Coronary artery (tissue), 2 donors: ENCODE data around the gene ATF7IP2.
"Not testable (repeated sequence)": the region's sequence is repeated elsewhere in the genome, so short reads cannot be mapped to it uniquely, and the experiment has no call there.

Source experiments
- DNase-seq: peaks from one replicate; pipeline ENCODE4 v3.0.0-alpha.2; 2017; ENCODE audit warnings: low spot score
- H3K27ac ChIP-seq, 2 donors: fragments of 200-600 bp; sonication (generic); one replicate each; pipeline ENCODE4 v1.5.1; 2016 to 2019
- H3K4me3 ChIP-seq: fragments of 200-600 bp; sonication (generic); 2 replicates; pipeline ENCODE4 v1.5.1; 2016; ENCODE audit warnings: mild to moderate bottlenecking, moderate library complexity
- TF ChIP-seq, protein P1 (sequence below): fragments of 200-600 bp; sonication (generic); IDR thresholded peaks from one replicate; pipeline ENCODE4 v1.5.1; 2019; ENCODE audit warnings: antibody characterized with exemption

Gene ATF7IP2

DNA sequence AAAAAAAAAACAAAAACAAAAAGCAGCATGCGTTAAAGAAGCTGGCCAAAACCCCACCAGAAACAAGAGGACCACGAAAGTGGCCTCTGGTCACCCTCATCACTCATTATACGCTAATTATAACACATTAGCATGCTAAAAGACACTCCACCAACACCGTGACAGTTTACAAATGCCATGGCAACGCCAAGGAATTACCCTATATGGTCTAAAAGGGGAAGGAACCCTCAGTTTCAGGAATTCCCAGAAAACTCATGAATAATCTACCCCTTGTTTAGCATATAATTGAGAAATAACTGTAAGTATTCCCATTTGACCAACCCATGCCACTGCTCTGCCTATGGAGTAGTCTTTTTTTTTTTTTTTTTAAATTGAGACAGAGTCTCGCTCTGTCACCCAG, 116.9 kb downstream of the ATF7IP2 start:
- no peak for DNase-seq
- Histone ChIP-seq H3K4me3 (no peak overlapping the region), H3K27ac (no peak overlapping the region)
- TF ChIP-seq, protein P1, sequence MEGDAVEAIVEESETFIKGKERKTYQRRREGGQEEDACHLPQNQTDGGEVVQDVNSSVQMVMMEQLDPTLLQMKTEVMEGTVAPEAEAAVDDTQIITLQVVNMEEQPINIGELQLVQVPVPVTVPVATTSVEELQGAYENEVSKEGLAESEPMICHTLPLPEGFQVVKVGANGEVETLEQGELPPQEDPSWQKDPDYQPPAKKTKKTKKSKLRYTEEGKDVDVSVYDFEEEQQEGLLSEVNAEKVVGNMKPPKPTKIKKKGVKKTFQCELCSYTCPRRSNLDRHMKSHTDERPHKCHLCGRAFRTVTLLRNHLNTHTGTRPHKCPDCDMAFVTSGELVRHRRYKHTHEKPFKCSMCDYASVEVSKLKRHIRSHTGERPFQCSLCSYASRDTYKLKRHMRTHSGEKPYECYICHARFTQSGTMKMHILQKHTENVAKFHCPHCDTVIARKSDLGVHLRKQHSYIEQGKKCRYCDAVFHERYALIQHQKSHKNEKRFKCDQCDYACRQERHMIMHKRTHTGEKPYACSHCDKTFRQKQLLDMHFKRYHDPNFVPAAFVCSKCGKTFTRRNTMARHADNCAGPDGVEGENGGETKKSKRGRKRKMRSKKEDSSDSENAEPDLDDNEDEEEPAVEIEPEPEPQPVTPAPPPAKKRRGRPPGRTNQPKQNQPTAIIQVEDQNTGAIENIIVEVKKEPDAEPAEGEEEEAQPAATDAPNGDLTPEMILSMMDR = no peak

DNA sequence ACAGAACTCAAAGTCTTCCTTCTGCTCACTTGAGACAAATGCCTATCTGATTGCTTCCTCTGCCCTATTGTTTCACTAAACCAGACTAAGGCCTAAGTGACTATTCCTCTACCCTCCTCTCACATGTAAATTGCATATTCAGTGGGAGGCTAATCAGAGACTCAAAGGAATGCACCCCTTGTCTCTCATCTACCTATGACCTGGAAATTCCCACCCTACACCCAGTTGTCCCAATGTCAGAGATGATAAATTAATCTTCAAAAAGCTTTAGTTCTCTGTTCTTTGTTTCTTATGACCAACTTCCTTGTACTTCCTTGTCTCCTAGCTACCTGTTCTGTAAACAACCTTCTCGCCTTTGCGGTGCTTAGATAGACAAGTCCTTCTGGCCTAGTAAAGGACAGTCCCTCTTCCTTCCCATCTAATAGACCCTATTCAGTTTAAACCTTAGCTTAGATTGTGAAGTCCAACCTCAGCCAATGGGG, 118.6 kb downstream of the ATF7IP2 start:
- no peak overlapping the region for H3K4me3 ChIP-seq
- no peak overlapping the region for H3K27ac ChIP-seq
- DNase-seq = no peak
- TF ChIP-seq, protein P1 = no peak

DNA sequence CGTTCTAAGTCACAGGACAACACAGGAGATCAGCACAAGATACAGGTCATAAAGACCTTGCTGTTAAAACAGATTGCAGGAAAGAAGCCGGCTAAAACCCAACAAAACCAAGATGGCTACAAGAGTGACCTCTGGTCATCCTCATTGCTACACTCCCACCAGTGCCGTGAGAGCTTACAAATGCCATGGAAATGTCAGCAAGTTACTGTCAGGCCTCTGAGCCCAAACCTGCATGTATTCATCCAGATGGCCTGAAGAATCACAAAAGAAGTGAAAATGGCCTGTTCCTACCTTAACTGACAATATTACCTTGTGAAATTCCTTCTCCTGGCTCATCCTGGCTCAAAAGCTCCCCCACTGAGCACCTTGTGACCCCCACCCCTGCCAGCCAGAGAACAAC, 119.4 kb downstream of the ATF7IP2 start:
- H3K4me3 ChIP-seq, H3K27ac ChIP-seq: not testable (repeated sequence)

DNA sequence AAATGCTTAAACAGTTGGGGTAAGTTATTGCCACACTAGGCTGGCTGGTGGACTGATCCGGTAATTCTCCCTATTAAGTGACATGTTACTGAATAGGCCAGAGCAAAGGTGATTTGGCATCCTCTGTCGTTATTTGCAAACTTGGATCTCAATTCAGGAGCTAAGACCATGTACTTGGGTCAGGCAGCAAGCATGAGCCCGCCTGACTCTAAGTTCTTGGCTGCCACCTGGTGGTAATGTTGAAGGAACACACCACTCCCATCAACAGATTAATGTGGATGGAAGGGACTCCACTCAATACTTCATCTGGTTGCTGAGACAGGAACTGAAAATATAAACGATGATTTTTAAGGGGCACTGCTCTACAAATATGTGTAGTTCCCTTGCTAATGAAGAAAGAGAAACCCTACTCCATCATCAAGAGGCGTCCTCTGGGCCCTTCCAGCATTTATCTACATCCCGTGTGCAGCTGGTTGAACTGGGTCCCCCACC, 123.7 kb downstream of the ATF7IP2 start:
- TF ChIP-seq, protein P1 = peak; percentile 52
- H3K27ac ChIP-seq = no peak overlapping the region
- no peak for DNase-seq
- no peak overlapping the region for H3K4me3 ChIP-seq

More for the DNA sequence above, 119.4 kb downstream of the ATF7IP2 start:
- not testable (repeated sequence) for DNase-seq

DNA sequence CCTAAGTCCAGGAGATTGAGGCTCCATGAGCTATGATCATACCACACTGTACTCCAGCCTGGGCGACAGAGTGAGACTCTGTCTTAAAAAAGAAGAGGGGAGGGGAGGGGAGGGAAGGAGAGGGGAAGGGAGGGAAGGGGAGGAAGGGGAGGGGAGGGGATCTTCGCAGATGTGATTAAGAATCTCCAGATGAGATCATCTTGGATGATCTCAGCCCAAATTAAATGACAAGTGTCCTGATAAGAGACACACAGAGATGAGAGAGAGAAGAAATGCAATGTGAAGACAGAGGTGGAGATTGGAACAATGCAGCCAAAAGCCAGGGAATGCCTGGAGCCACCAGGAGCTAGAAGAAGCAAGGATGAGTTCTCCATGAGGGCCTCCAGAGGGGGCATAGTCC, 124.4 kb downstream of the ATF7IP2 start:
- H3K4me3 ChIP-seq = no peak overlapping the region
- no peak overlapping the region for H3K27ac ChIP-seq
- no peak for DNase-seq
- TF ChIP-seq, protein P1 = no peak

DNA sequence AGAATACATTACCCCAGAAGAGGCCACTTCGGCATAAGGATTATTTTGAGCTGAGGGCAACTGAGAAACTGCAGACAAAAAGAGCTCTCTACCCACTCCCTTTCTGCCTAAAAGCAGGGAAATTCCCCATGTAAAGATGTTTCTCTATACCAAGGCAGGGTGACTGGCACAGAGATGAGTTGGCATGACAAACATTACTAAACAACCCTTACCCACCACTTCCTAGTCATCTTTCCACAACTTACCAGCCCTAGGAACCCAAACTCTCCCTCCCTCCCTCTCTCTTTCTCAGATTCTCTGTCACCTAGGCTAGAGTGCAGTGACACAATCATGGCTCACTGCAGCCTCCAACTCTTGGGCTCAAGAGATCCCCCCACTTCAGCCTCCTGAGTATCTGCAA, 126.0 kb downstream of the ATF7IP2 start:
- Histone ChIP-seq H3K27ac (no peak overlapping the region), H3K4me3 (no peak overlapping the region)
- DNase-seq = no peak
- TF ChIP-seq, protein P1 = no peak

DNA sequence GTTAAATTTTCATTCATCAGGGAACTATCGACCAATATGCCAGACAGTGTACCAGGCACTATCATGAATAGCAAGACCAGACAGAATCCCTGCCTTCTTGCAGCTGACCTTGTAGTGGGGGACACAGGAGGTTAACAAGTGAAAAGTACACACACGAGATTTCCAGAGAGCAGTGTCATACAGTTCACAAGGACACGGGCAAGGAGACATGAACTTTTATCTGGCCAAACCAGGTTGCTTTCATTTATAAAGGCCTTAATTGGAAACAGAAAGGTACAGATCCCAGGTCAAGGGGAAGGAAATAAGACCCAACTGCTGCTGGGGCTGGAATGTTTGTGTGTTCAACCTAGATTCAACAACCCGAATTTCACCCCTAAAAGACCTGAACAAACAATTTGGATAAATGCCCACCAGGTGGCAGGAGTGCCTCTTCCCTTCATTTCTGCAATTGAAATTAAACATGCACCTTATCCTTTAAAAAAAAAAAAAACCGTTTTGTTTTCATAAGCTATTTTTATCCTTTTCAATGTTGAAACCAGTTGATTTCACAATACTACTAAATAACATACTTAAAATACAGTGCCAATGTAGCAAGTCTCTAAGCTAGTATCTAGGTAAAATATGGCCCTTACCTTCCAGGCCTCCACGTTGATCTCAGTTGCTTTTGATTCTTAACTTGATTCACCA, 128.7 kb downstream of the ATF7IP2 start:
- Histone ChIP-seq H3K27ac (peak overlapping the region; percentile 33 to 49), H3K4me3 (no peak overlapping the region)
- peak; percentile 63 for DNase-seq
- TF ChIP-seq, protein P1 = peak; percentile 42
